IMR-90 (cell line): Measurements from ENCODE around the gene SERPINB11. TPM values are rescaled to one million over a fixed set of nuclear protein-coding genes. Genes with fewer than 3 reads are reported as not detected.

Experiments used
- ATAC-seq: fragments of 200-7000 bp; cut with Tn5 transposase; 2 replicates; pipeline ENCODE4 v1.9.1; 2020; ENCODE audit warnings: low read depth, mild to moderate bottlenecking, moderate library complexity
- BruUV-seq: library from RNA; stranded (reverse); fragments of 400-500 nt; replicated peaks from 2 replicates; lab custom pipeline; 2021; lab: Mats Ljungman, UMichigan
- CTCF ChIA-PET: fragments of 300-600 bp; formaldehyde crosslinking; extraction: SDS; loops from one replicate; lab custom pipeline; 2021; ENCODE audit warnings: antibody characterized with exemption; lab: Yijun Ruan, JAX
- POLR2A ChIA-PET: fragments of 300-600 bp; sonication (Branson Sonifier 250); formaldehyde crosslinking; loops from one replicate; lab custom pipeline; 2022; ENCODE audit warnings: antibody characterized with exemption; ENCODE audit not compliant: unreplicated experiment; lab: Charles Lee
- DNase-seq: peaks from one replicate; pipeline ENCODE4 v3.0.0; 2013
- H2AFZ ChIP-seq: replicated peaks from 2 replicates; pipeline ENCODE3; 2013; ENCODE audit warnings: low read length, mild to moderate bottlenecking; ENCODE audit not compliant: poor library complexity
- H2AK5ac ChIP-seq: 2 replicates; pipeline ENCODE4 v1.6.1; 2013; ENCODE audit warnings: low read depth, low read length, inconsistent platforms
- H2AK9ac ChIP-seq: replicated peaks from 2 replicates; pipeline ENCODE3; 2013; ENCODE audit warnings: mild to moderate bottlenecking, low read depth, low read length, moderate library complexity; ENCODE audit not compliant: poor library complexity
- H2BK120ac ChIP-seq: 2 replicates; pipeline ENCODE4 v1.6.1; 2013; ENCODE audit warnings: low read depth, low read length, inconsistent platforms
- H2BK15ac ChIP-seq: 3 replicates; pipeline ENCODE4 v1.6.1; 2013; ENCODE audit warnings: low read depth, low read length, inconsistent platforms
- H2BK20ac ChIP-seq: 2 replicates; pipeline ENCODE4 v1.6.1; 2013; ENCODE audit warnings: low read depth, mild to moderate bottlenecking, inconsistent platforms, low read length, moderate library complexity
- H2BK5ac ChIP-seq: 2 replicates; pipeline ENCODE4 v1.6.1; 2013; ENCODE audit warnings: mild to moderate bottlenecking, low read depth, low read length, inconsistent platforms; ENCODE audit not compliant: poor library complexity, severe bottlenecking
- H3K14ac ChIP-seq: replicated peaks from 2 replicates; pipeline ENCODE4 v1.6.1; 2013; ENCODE audit warnings: low read depth, low read length, inconsistent platforms
- H3K18ac ChIP-seq: 2 replicates; pipeline ENCODE4 v1.6.1; 2013; ENCODE audit warnings: low read depth, low read length, control low read depth
- H3K23ac ChIP-seq: 2 replicates; pipeline ENCODE4 v1.6.1; 2013; ENCODE audit warnings: low read depth, low read length, inconsistent platforms
- H3K27ac ChIP-seq: 2 replicates; pipeline ENCODE4 v1.5.1; 2013; ENCODE audit warnings: mild to moderate bottlenecking, control low read depth, low read length; ENCODE audit not compliant: insufficient read depth
- H3K27me3 ChIP-seq: 2 replicates; pipeline ENCODE4 v1.6.1; 2013; ENCODE audit warnings: low read length; ENCODE audit not compliant: control insufficient read depth, insufficient read depth
- H3K36me3 ChIP-seq: 2 replicates; pipeline ENCODE4 v1.6.1; 2013; ENCODE audit warnings: low read length, mixed read lengths; ENCODE audit not compliant: control insufficient read depth, insufficient read depth
- H3K4ac ChIP-seq: 2 replicates; pipeline ENCODE4 v1.6.1; 2013; ENCODE audit warnings: low read depth, low read length, inconsistent platforms
- H3K4me1 ChIP-seq: 2 replicates; pipeline ENCODE4 v1.6.1; 2013; ENCODE audit warnings: low read length, mixed read lengths; ENCODE audit not compliant: control insufficient read depth, insufficient read depth
- H3K4me2 ChIP-seq: 2 replicates; pipeline ENCODE4 v1.6.1; 2013; ENCODE audit warnings: low read depth, mild to moderate bottlenecking, control low read depth, low read length, moderate library complexity
- H3K4me3 ChIP-seq: 2 replicates; pipeline ENCODE4 v1.5.1; 2013; ENCODE audit warnings: low read depth, mild to moderate bottlenecking, control low read depth, low read length, moderate library complexity; ENCODE audit not compliant: insufficient read depth
- H3K56ac ChIP-seq: 2 replicates; pipeline ENCODE4 v1.6.1; 2013; ENCODE audit warnings: low read length, inconsistent platforms; ENCODE audit not compliant: insufficient read depth; ENCODE audit errors: extremely low read depth
- H3K79me1 ChIP-seq, 2 experiments: 2 replicates each; pipeline ENCODE4 v1.6.1; 2013; ENCODE audit warnings: low read length in 2 of 2, inconsistent platforms in 1 of 2, low read depth in 1 of 2
- H3K9ac ChIP-seq: 2 replicates; pipeline ENCODE4 v1.6.1; 2013; ENCODE audit warnings: low read depth, low read length, control low read depth
- H3K9me1 ChIP-seq: 2 replicates; pipeline ENCODE4 v1.6.1; 2013; ENCODE audit warnings: low read length, inconsistent platforms; ENCODE audit not compliant: insufficient read depth
- H3K9me3 ChIP-seq: 2 replicates; pipeline ENCODE4 v1.6.1; 2013; ENCODE audit warnings: low read length; ENCODE audit not compliant: control insufficient read depth, insufficient read depth
- H4K20me1 ChIP-seq: 2 replicates; pipeline ENCODE4 v1.6.1; 2013; ENCODE audit warnings: low read length, inconsistent platforms; ENCODE audit not compliant: insufficient read depth
- H4K5ac ChIP-seq: 2 replicates; pipeline ENCODE4 v1.6.1; 2013; ENCODE audit warnings: mild to moderate bottlenecking, low read depth, low read length, control low read depth
- H4K8ac ChIP-seq, 2 experiments: 2 replicates each; pipeline ENCODE4 v1.6.1; 2013; ENCODE audit warnings: low read depth in 2 of 2, low read length in 2 of 2, control low read depth in 1 of 2, inconsistent platforms in 1 of 2
- H4K91ac ChIP-seq: 2 replicates; pipeline ENCODE4 v1.6.1; 2013; ENCODE audit warnings: low read depth, low read length, inconsistent platforms; ENCODE audit not compliant: insufficient read depth
- BHLHE40 ChIP-seq: fragments of 150-350 bp; IDR thresholded peaks from 2 replicates; pipeline ENCODE4 v1.6.1; 2016; ENCODE audit warnings: mild to moderate bottlenecking, low read depth, low read length
- CEBPB ChIP-seq: IDR thresholded peaks from 2 replicates; pipeline ENCODE4 v1.6.1; 2012; ENCODE audit warnings: low read depth, low read length, improper control_type of control experiment
- CHD1 ChIP-seq: IDR thresholded peaks from 2 replicates; pipeline ENCODE4 v1.6.1; 2012; ENCODE audit warnings: low read depth, low read length, improper control_type of control experiment
- FOS ChIP-seq: fragments of 150-350 bp; IDR thresholded peaks from 2 replicates; pipeline ENCODE4 v1.6.1; 2016; ENCODE audit warnings: low read depth, low read length
- MAFK ChIP-seq: IDR thresholded peaks from 2 replicates; pipeline ENCODE4 v1.6.1; 2012; ENCODE audit warnings: low read depth, low read length, improper control_type of control experiment
- MAZ ChIP-seq: IDR thresholded peaks from 2 replicates; pipeline ENCODE4 v1.6.1; 2012; ENCODE audit warnings: low read depth, mild to moderate bottlenecking, low read length, improper control_type of control experiment, moderate library complexity, borderline replicate concordance
- MXI1 ChIP-seq: IDR thresholded peaks from 2 replicates; pipeline ENCODE4 v1.6.1; 2012; ENCODE audit warnings: low read depth, mild to moderate bottlenecking, low read length, moderate library complexity, borderline replicate concordance
- NFE2L2 ChIP-seq: fragments of 150-350 bp; IDR thresholded peaks from 2 replicates; pipeline ENCODE4 v1.6.1; 2016; ENCODE audit warnings: low read depth, mild to moderate bottlenecking, low read length
- POLR2A ChIP-seq: IDR thresholded peaks from 2 replicates; pipeline ENCODE4 v1.6.1; 2012; ENCODE audit warnings: mild to moderate bottlenecking, low read depth, low read length
- RAD21 ChIP-seq: IDR thresholded peaks from 2 replicates; pipeline ENCODE4 v1.6.1; 2012; ENCODE audit warnings: low read length, improper control_type of control experiment
- RCOR1 ChIP-seq: IDR thresholded peaks from 2 replicates; pipeline ENCODE4 v1.6.1; 2012; ENCODE audit warnings: mild to moderate bottlenecking, low read length, improper control_type of control experiment; ENCODE audit not compliant: insufficient replicate concordance
- RFX5 ChIP-seq: IDR thresholded peaks from 2 replicates; pipeline ENCODE4 v1.8.0; 2012; ENCODE audit warnings: low read depth, mild to moderate bottlenecking, low read length, moderate library complexity
- SMC3 ChIP-seq: fragments of 150-350 bp; IDR thresholded peaks from 2 replicates; pipeline ENCODE4 v1.6.1; 2016; ENCODE audit warnings: low read depth, mild to moderate bottlenecking, antibody characterized with exemption, low read length, moderate library complexity
- WGBS, 2 experiments: methylation state at CpG; one replicate each; pipeline versions ENCODE4 v1.1.5 to v1.1.7; 2013; ENCODE audit warnings: missing lambda C conversion rate in 2 of 2; ENCODE audit not compliant: insufficient read length in 1 of 2; ENCODE audit errors: extremely low coverage in 2 of 2; 5-methylcytosine and 5-hydroxymethylcytosine counted together
- dilution Hi-C: fragments of 300-500 bp; cut with HindIII; formaldehyde crosslinking; loops from one replicate; pipeline ENCODE4 v1.14.3; 2018; ENCODE audit warnings: low sequenced_read_pairs; ENCODE audit not compliant: unreplicated experiment
- in situ Hi-C: fragments of 300-500 bp; cut with MboI; formaldehyde crosslinking; loops from 3 replicates; pipeline ENCODE4 v1.14.3; 2019; ENCODE audit warnings: low sequenced_read_pairs, inconsistent platforms, mixed read lengths
- intact Hi-C: fragments of 100-400 bp; cut with micrococcal nuclease; formaldehyde crosslinking; loops from 2 replicates; pipeline ENCODE4 v1.10.0; 2022
- polyA plus RNA-seq, 3 experiments: library from polyadenylated mRNA; depleted of rRNA; stranded (reverse); fragments of >200 nt; gene quantifications; 2 replicates each; pipeline ENCODE4 v1.2.3, GENCODE V29; 2012; ENCODE audit warnings: low replicate concordance in 1 of 3
- total RNA-seq: library from RNA; depleted of rRNA; stranded (reverse); fragments of >200 nt; gene quantifications from 2 replicates; pipeline ENCODE4 v1.2.3, GENCODE V29; 2012
- TF ChIP-seq, protein P1 (sequence below): fragments of 150-350 bp; IDR thresholded peaks from 2 replicates; pipeline ENCODE4 v1.6.1; 2016; ENCODE audit warnings: low read depth, mild to moderate bottlenecking, low read length, moderate library complexity, borderline replicate concordance
- TF ChIP-seq, protein P2 (sequence below): conservative IDR thresholded peaks from 2 replicates; pipeline ENCODE4 v1.5.1; 2012; ENCODE audit warnings: mild to moderate bottlenecking, low read depth, low read length, improper control_type of control experiment
- TF ChIP-seq, protein P3 (sequence below): fragments of 150-350 bp; IDR thresholded peaks from 2 replicates; pipeline ENCODE4 v1.6.1; 2017; ENCODE audit warnings: mild to moderate bottlenecking, antibody characterized with exemption, low read length, low read depth

Gene SERPINB11
- total and polyA plus RNA-seq, 2 of the 4 experiments (the other 2 are of a cell fraction): 0.12 to 0.18 TPM

- DNase-seq: peak; percentile 3
- H4K20me1 ChIP-seq: no peaks in the 10 kb centered on the region
- H3K27me3 ChIP-seq: no peaks in the 10 kb centered on the region
- in situ Hi-C loops: no loop called here
- dilution Hi-C loops: no loop called here
- H2AK9ac ChIP-seq: no peak overlapping the region
- no TSS peak for BruUV-seq
- no peak overlapping the region for H3K4ac ChIP-seq
- no peak overlapping the region for H3K27ac ChIP-seq
- no peak overlapping the region for H2BK120ac ChIP-seq
- H4K8ac ChIP-seq: no peak overlapping the region
- H3K4me3 ChIP-seq: no peak overlapping the region
- no peak overlapping the region for H2BK5ac ChIP-seq
- H3K9ac ChIP-seq: no peak overlapping the region
- H4K91ac ChIP-seq: no peak overlapping the region
- WGBS, 2 experiments: no CpG with 5 or more reads among the region's 3 CpGs
- no peaks in the 10 kb centered on the region for H3K9me3 ChIP-seq
- H3K18ac ChIP-seq: no peak overlapping the region
- H3K14ac ChIP-seq: no peak overlapping the region
- H3K79me1 ChIP-seq: no peaks in the 10 kb centered on the region
- no peak overlapping the region for H4K5ac ChIP-seq
- intact Hi-C loops: no loop called here
- CTCF ChIA-PET: no interaction called here
- ATAC-seq: no peak
- TF ChIP-seq, protein P1, sequence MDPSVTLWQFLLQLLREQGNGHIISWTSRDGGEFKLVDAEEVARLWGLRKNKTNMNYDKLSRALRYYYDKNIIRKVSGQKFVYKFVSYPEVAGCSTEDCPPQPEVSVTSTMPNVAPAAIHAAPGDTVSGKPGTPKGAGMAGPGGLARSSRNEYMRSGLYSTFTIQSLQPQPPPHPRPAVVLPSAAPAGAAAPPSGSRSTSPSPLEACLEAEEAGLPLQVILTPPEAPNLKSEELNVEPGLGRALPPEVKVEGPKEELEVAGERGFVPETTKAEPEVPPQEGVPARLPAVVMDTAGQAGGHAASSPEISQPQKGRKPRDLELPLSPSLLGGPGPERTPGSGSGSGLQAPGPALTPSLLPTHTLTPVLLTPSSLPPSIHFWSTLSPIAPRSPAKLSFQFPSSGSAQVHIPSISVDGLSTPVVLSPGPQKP: no peak
- TF ChIP-seq FOS (no peak), MAFK (no peak), CHD1 (no peak), BHLHE40 (no peak), SMC3 (no peak), MXI1 (no peak), NFE2L2 (no peak), CEBPB (no peak), POLR2A (no peak), RCOR1 (no peak), RFX5 (no peak), MAZ (no peak), RAD21 (no peak)
- TF ChIP-seq, protein P2, sequence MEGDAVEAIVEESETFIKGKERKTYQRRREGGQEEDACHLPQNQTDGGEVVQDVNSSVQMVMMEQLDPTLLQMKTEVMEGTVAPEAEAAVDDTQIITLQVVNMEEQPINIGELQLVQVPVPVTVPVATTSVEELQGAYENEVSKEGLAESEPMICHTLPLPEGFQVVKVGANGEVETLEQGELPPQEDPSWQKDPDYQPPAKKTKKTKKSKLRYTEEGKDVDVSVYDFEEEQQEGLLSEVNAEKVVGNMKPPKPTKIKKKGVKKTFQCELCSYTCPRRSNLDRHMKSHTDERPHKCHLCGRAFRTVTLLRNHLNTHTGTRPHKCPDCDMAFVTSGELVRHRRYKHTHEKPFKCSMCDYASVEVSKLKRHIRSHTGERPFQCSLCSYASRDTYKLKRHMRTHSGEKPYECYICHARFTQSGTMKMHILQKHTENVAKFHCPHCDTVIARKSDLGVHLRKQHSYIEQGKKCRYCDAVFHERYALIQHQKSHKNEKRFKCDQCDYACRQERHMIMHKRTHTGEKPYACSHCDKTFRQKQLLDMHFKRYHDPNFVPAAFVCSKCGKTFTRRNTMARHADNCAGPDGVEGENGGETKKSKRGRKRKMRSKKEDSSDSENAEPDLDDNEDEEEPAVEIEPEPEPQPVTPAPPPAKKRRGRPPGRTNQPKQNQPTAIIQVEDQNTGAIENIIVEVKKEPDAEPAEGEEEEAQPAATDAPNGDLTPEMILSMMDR: no peak
- TF ChIP-seq, protein P3, sequence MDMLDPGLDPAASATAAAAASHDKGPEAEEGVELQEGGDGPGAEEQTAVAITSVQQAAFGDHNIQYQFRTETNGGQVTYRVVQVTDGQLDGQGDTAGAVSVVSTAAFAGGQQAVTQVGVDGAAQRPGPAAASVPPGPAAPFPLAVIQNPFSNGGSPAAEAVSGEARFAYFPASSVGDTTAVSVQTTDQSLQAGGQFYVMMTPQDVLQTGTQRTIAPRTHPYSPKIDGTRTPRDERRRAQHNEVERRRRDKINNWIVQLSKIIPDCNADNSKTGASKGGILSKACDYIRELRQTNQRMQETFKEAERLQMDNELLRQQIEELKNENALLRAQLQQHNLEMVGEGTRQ: no peak
- H3K23ac ChIP-seq: no peak overlapping the region
- H3K36me3 ChIP-seq: no peaks in the 10 kb centered on the region
- no peak overlapping the region for H3K4me2 ChIP-seq
- H3K4me1 ChIP-seq: no peaks in the 10 kb centered on the region; the same call in 1 of the 2 replicates
- H2BK15ac ChIP-seq: no peak overlapping the region
- POLR2A ChIA-PET: no interaction called here
- no peaks in the 10 kb centered on the region for H3K9me1 ChIP-seq
- no peak overlapping the region for H2AK5ac ChIP-seq
- no peak overlapping the region for H3K56ac ChIP-seq
- no peak overlapping the region for H2BK20ac ChIP-seq
- H2AFZ ChIP-seq: no peak overlapping the region
Observed at GRCh38 chr18:63697097-63697660, 5.6 kb upstream of the SERPINB11 start.
